ENCODE data around the gene HSD3B7.
"Not testable (repeated sequence)": the region's sequence is repeated elsewhere in the genome, so short reads cannot be mapped to it uniquely, and the experiment has no call there.

- TF ChIP-seq CTCF, POLR2A, EP300, POLR2AphosphoS5 (IDR thresholded peaks at IDR 0.05): not testable (repeated sequence)
Measured at GRCh38 chr16:31011815-31012214, 26.8 kb downstream of the HSD3B7 start.
